Stimulated activated CD8-positive, alpha-beta memory T cell treated with anti-CD3 and anti-CD28 coated beads, Interleukin-7, amount 100 ng/mL, for 1 hour (primary cell): ENCODE results near the gene ARMC8.
"Not testable (repeated sequence)": the region's sequence is repeated elsewhere in the genome, so short reads cannot be mapped to it uniquely, and the experiment has no call there.

ENCODE experiments used
- DNase-seq, 2 donors: peaks; one replicate each; pipeline ENCODE4 v3.0.0-alpha.2; 2020; ENCODE audit warnings: low read depth in 2 of 2

Gene ARMC8, protein sequence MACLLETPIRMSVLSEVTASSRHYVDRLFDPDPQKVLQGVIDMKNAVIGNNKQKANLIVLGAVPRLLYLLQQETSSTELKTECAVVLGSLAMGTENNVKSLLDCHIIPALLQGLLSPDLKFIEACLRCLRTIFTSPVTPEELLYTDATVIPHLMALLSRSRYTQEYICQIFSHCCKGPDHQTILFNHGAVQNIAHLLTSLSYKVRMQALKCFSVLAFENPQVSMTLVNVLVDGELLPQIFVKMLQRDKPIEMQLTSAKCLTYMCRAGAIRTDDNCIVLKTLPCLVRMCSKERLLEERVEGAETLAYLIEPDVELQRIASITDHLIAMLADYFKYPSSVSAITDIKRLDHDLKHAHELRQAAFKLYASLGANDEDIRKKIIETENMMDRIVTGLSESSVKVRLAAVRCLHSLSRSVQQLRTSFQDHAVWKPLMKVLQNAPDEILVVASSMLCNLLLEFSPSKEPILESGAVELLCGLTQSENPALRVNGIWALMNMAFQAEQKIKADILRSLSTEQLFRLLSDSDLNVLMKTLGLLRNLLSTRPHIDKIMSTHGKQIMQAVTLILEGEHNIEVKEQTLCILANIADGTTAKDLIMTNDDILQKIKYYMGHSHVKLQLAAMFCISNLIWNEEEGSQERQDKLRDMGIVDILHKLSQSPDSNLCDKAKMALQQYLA

DNA sequence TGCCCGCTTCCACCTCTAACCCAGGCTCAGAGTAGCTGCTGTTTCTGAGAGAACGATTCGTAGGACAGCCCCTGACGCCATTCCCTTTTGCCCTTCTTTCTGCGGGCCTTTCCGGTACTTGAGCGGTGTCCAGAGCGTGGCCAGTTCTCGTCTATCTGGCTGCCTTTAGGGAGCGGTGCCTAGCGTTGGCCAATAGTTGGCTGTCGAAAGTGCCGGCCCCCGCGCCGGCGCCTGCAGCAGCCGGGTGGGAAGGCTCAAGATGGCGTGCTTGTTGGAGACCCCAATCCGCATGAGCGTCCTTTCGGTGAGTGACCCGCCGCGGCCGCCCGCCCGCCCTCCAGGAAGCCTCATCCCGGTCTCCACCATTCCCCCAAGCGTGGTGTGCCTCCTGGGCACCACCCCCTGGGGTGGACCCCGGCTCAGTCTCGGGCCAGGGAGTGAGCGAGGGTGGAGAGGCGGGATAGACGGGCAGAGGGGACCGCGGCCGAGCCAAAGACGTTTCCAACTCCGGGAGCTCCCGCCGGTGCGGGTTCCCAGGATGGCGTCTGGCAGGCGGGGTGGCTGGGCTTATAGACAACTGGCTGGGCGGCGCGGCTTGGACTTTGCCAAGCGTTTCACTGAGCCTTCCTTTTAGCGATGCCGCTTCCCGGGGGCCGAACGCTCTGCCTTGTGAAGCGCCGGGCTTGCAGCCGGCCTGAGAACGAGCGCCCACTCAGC, at the start of gene ARMC8:
ARMC8 (plus strand) TSS at position 6 of the 717 bp plus-strand sequence; CDS start at position 260, 254 bp downstream.
- DNase-seq, result peak in 1 of 2 donors; percentile 19

DNA sequence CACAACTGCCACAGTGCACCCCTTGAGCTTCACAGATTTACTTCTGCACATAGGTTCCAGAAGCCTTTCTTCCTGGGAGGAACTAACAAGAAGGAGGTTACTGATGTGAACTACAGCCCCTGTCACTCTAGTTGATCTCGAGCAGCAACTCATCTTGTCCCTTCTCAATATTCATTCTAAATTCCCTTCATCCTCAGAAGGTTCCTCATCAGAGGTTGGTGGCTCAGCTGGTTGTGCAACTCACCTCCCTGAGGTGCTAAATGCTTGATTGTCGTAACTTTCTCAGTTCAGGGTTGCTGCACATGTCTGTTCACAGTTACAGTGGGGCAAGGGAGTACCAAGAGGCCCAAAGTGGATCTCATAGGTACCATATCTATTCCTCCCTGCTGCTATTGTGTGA, 49.2 kb upstream of the ARMC8 start:
- DNase-seq, result no peak

DNA sequence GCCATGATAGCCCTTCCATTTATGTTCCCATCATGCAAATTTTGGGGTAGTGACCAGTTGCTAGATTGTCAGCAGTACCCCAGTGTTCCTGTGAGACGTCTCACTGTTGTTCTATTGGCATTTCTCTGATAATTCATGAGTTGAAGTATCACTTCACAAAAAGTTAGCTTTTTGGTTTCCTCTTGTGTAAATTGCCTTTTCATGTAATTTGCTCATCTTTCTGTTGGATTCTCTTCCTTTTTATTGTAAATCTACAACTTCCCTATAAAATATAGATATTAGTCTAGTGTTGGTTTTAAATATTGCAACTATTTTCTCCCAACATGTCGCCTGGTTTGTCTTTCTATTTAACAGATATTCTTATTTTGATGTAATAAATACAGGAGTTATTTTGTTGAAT, 47.4 kb upstream of the ARMC8 start:
- no peak for DNase-seq

DNA sequence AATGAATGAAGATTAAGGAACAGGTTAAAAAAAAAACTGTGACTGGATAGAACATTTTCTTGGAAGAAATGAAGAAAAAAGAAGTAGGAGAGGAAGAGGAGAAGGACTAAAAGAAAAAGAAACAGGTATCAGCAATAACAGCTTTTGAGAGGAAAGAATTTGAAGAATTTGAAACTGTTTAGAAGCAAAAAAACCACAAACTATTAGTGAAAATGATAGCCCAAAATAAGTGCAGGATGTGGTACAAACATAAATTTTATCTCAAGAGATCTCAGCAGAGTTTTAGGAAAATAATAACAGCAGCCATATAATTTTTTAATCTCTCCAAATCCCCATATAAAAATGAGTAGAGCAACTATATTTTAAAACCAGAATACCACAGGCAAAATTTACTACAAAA, 46.2 kb upstream of the ARMC8 start:
- no peak for DNase-seq

DNA sequence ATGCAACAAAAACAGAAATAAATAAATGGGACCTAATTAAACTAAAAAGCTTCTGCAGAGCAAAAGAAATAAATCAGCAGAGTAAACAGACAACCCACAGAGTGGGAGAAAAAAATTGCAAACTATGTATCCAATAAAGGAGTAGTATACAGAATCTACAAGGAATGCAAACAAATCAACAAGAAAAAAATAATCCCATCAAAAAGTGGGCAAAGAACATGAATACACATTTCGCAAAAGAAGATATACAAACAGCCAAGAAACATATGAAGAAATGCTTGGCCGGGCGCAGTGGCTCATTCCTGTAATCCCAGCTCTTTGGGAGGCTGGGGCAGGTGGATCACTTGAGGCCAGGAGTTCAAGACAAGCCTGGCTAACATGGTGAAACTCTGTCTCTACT, 44.9 kb upstream of the ARMC8 start:
- DNase-seq, result not testable (repeated sequence)

DNA sequence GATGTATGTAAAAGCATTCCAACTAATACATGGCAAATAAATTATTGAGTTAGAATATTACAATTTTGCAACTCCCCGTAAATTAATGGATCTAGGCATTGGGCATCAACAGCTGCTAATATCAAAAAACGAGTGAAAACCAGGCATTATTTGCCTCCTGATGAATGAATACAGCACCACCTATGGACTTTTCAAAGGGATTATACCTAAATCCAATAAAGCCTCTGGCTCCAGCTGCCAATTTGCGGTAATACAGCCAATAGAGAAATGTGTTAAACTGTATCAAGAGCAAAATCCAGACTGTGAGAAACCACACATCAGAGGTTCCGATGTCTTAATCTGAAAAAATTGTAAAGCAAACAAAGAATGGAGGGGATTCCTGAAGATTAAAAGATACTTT, 38.6 kb upstream of the ARMC8 start:
- no peak for DNase-seq

DNA sequence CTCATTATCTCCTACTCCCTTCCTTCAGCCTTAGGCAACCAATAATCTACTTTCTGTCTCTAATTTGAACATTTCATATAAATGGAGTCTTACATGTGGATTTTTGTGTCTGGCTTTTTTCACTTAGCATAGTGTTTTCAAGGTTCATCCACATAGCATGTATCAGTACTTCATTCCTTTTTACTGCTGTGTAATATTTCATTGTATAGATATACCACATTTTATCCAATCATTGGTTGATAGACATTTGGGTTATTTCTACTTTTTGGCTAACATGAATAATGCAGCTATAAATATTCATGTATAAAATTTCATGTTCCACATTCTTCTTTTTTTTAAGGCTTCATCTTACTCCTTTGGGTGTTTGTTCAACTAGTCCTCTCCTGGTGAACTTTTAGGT, 32.6 kb upstream of the ARMC8 start:
- no peak for DNase-seq

DNA sequence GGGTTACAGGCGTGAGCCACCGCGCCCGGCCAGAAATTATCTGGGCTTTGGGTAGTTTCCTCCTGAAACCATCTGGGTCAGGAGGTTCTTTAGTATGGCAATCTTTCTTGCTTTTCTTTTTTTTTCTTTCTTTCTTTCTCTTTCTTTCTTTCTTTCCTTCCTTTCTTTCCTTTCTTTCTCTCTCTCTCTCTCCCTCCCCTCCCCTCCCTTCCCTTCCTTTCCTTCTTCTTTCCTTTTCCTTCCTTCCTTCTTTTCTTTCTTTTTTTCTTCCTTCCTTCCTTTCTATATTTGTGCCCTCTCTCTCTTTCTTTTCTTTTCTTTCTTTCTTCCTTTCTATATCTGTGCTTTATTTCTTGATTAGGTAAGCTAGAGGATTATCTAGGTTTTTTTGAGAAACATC, 29.4 kb upstream of the ARMC8 start:
- no peak for DNase-seq

DNA sequence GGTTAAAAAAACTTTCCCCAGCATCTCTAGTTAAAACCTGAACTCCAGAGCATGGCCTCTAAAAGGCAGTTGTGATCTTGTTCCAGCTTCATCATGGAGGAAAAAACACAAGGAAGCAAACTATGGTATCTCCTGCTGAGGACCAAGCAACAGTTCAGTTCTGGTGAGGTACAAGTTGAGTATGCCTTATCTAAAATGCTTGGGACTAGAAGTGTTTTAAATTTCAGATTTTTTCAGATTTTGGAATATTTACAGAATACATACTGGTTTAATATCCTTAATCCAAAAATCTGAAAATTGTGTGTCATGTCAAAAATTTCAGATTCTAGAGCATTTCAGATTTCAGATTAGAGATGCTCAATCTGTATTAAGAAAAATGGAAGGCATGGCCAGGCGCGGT, 22.0 kb upstream of the ARMC8 start:
- DNase-seq, result no peak

DNA sequence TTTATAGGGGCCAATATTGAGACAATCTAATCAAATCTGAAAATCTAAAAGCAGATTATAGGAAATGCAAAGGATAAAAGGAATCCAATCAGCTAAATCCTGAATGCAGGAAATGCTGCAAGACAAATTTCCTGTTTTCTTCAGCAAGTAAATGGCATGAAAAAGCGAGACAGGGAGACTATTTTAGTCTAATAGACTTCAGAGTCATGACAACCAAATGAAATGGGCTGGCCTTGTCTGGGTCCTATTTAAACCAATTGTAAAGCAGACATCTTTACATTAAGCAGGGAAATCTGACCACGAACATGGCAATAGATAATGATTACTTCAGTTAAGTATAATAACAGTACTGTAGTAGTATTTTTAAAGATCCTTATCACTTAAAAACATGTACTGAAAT, 14.5 kb upstream of the ARMC8 start:
- DNase-seq, result no peak

DNA sequence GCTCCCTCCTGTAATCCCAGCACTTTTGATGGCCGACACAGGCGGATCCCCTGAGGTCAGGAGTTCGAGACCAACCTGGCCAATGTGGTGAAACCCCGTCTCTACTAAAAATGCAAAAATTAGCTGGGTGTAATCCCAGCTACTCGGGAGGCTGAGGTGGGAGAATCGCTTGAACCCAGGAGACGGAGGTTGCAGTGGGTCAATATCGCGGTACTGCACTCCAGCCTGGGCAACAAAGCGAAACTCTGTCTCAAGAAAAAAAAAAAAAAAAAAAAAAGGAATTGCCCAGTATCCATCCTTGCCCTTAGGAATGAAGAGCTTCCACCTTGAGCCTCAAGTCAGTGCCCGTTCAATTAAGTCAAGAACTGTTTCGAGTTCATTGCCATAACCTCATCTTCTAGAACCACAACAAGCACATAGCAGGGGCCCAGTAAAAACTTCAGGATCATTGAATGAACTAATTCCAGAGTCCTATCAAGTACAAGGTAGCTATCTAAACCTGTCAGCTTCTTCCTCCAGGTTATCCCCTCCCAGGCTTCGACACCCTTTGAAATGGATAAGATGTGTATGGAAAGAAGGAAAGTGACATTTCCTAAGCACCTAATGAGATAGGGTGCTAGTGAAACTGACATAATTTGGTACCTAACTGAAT, 13.2 kb upstream of the ARMC8 start:
- no peak for DNase-seq

DNA sequence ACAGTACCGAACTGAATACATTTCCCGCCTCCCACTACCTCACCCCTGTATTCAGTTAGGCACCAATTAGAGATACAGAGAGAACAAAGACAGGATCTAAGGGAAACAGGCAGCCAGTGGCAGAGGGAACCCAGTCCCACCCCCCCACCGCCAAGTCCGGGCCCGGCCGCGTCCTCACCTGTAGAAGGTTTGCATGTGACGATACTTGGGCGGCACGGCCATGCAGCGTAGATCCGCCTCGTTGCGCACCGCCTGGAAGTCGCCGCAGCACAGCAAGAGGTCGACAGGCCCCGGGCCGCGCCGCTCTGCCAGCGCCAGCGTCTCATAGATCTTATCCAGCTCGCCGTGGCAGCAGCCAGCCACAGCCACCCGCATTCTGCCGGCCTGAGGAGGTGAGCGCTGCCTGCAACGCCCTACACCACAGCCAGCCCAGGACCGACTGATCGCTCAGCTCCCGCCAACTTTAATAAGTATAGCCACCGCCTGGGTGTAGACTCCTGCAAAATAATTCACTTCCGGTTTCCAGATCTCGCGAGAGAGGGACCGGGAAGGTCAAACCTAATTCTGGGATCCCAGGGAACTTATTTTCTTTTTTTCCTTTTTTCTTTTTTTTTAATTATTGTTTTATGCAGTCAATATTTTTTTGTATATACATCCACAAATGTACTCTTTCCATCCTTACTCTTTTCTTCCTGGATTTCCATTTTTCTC, 12.5 kb upstream of the ARMC8 start, which contains the start of gene DBR1:
DBR1 (minus strand) TSS at position 501 of the 711 bp plus-strand sequence; CDS start at position 375, 126 bp downstream.
- DNase-seq, result peak; percentile 27 to 40

DNA sequence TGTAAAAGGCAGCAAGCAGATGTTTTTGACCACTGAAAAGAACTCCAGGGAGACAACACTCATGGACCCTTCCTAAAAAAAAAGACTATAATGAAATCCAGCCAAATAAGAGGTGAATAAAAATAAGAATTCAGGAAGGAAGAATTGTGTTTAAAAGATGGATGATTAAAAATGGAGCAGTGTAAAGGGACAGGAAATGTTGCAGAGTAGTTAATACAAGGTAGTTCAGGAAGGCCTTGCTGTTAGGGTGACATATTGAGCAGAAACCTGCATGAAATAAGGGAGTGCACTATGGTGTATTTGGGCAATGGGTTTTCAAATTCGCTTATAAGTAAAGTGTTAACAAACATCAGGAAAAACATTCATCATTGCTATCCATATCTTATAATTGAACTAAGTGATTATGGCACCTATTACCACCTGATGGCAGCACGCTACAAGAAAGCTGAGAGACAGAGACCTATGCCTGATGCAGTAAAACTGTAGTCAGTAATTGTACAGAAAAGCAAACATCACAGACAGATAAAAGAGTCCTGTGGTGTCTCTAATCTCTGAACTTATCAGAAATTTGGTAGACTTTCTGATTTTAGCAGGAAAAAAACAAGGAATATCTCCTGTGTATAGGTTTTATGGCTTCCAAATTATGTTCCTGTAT, 6.6 kb upstream of the ARMC8 start:
- DNase-seq, result no peak

DNA sequence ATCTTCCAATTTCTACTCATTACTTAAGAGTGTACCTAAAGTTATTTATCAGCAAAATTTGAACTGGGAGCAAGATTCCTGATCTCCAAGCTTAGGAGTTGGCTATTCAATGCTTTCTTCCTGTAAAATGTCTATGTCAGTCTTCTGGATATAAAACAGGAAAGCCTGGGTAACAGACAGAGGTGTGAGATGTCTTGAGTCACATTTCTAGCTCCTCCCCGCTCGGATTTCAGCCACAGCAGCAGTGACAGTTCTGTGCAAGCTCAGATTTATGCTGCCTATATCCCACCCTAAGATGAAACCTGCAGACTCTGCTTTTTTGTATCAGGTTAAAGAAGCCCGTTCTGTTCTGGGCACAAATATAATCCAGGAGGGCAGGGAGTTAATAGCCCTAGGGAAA, 2.1 kb upstream of the ARMC8 start:
- no peak for DNase-seq

DNA sequence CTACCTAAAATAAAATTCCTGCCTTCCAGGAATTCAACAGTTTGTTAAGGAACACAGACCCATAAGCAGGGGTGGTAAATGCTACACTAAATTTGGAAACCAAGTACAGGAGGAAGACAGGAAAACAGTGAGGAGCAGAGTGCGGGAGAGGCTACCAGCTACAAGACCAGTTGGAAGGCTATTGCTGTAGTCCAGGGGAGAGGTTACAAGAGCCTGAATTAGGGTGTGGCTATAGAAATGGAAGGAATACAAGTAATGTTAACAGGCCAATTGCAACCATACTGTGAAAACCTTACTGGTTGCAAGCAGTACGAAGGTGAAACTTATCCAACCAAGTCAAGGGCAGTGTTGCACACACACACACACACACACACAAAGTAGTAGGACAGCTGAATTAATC, 880 bp upstream of the ARMC8 start:
- no peak for DNase-seq

DNA sequence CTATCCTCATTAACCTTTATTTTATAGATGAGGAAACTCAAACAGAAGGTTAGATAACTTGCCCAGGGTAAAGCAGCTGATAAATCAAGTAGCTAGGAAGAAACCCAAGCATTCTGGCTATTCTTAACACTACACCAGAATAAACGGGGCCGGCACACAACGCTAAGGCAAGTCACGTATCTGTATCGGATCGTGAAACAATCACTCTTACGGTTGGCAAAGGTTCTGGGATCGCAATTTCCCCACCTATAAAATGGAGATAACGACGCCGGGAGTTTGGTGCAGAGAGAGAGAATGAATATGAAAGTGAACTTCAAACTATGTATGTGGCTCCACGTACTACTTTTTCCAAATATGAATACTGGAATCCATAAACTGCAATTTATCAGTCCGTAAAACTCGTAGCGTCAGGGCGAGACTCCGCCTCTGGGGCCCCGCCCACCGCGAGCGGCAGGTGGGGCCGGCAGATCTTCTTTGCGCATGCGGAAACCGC, 252 bp upstream of the ARMC8 start:
- DNase-seq, result peak; percentile 77 to 81

DNA sequence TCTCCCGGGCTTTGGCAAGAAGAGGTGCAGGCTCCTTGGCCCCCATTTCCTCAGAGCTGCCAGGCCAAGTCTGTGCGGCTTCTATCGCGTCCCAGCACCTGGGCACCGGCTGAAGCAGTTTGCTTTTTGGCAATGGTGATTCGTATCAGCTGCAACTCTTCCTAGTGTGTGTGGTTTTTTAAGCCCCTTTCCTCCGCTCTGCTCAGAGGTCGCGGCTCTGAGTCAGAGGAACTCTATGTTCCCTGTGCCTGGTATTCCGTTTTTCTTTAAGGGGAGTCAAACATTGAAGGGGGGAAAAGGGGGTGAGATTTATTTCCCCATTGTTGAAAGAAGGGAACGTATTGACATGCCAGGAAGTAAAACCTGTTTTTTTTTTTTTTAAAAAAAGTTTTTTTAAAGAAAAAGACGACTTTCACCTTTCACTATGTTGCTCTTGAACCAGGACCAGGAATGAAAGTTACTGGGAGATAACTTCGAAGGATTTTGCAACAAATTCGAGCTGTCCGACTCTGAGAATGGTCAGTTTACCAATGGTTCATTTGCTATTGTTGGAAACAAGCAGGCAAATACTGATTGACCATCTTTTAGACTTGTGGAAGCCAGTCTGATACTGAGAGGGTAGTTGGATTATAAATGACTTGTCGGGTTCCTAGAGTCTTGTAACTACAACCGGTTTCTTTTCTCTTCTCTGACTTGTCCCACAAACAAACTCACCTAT, 1.1 kb downstream of the ARMC8 start:
- no peak for DNase-seq

DNA sequence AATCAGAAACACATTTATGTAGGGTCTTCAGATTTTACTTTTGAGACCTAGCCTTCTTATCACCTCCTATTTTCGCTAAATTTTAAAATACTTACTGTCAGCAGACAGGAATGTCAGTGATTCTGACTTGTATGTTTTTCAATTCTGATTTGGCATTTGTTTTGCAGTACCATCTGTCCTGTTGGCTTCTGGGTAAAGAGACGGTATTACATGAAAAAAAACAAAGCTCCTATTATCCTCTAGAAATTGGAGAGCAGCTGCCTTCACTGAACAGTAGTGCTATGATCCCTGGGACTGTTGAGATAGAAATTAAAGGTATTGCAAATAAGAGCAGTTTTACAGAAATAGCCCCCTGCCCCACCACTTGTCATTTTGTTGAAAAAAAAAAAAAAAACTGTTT, 8.4 kb downstream of the ARMC8 start:
- no peak for DNase-seq

DNA sequence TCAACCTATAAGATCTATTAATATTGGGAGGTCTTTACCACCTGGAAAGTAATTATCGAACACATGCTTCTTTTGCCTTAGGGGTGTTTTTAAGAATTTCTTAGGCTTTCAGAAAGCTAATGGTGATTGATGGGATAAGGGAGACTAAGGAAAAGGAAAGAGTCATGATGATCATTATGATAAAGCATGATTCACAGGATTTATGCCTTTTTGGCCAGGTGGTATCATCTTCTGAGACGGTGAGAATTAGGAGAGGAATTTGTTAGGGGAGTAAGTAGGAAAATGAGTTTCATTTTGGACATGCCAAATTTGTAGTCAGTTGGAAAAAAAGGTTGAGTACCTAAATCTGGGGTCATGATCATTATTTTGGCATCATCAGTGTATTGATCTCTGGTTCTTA, 8.9 kb downstream of the ARMC8 start:
- DNase-seq, result no peak

DNA sequence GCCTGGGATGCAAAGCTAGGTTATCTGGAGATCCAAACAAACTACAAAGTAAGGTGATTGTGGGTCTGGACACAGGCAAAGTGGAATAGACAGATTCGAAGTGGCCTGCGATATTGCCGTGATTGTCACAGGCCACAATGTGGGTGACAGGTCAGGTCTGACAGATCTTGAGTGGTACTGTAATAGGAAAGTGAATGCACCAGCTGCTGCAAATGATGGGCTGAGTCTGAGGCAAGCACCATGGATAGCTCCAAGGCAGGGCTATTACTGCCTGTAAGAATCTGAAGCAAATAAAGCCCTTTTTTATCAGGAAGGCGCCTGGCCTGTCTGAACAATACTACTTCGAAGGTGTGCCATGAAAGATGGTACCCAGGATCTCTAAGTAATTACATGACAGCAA, 10.0 kb downstream of the ARMC8 start:
- DNase-seq, result no peak
